ENCODE results near the gene RTEL1. TPM values are rescaled to one million over a fixed set of nuclear protein-coding genes. Genes with fewer than 3 reads are reported as not detected.
"Not testable (repeated sequence)": the region's sequence is repeated elsewhere in the genome, so short reads cannot be mapped to it uniquely, and the experiment has no call there.

RTEL1 gene
- 12.2 TPM for total RNA-seq

GRCh38 chr20:63657937-63658748 is at the start of gene RTEL1:
RTEL1 (plus strand) TSS chr20:63658312; CDS start chr20:63659403, 1,091 bp downstream.
- peak; percentile 84 for ATAC-seq

DNA sequence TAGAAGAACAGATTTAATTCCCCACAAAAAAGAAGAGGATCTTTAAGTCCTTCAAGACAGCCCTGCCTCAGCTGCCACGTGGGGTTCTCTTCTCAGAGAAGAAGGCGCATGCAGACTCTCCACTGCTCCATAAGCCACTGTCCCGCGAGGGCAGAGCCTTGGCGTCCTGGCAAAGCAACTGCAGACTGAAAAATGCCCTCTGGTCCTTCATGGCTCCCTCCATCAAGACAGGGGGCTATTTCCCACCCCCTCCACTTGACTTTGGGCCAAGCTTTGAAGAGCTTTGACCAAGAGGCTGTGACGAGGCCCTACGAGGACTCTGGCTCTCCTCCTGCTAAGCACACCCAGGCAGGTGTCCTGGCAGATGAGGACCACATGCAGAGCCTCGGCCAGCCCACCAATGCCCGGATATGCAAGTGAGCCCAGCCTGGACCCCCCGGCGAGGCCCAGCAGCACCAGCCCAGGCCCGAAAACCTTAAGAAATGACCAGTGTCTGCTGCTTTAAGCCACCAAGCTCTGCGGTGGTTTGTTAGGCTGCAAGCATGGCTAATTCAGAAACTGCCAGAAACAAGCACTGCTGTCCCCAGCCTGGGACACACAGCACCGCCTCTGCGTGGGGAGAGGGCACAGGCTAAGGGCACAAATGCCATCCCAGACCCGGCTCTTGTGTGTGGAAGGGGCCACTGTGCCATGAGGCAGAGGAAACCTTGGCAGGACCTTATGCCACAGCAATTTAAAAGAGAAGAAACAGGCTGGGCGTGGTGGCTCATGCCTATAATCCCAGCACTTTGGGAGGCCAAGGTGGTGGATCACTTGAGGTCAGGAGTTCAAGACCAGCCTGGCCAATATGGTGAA is 47.3 kb upstream of the RTEL1 start:
- ATAC-seq, result no peak

DNA sequence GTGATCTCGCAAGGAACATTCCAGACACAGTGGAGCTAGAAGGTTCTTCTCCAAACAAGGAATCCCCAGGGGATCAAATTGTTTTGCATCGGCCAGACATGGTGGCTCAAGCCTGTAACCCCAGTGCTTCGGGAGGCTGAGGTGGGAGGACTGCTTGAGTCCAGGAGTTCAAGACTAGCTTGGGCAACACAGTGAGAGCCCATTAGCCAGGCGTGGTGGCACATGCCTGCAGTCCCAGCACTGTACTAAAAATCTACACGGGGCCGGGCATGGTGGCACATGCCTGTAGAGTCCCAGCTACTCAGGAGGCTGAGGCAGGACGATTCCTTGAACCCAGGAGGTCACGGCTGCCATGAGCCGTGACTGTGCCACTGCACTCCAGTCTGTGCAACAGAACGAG is 46.5 kb upstream of the RTEL1 start:
- ATAC-seq, result no peak

DNA sequence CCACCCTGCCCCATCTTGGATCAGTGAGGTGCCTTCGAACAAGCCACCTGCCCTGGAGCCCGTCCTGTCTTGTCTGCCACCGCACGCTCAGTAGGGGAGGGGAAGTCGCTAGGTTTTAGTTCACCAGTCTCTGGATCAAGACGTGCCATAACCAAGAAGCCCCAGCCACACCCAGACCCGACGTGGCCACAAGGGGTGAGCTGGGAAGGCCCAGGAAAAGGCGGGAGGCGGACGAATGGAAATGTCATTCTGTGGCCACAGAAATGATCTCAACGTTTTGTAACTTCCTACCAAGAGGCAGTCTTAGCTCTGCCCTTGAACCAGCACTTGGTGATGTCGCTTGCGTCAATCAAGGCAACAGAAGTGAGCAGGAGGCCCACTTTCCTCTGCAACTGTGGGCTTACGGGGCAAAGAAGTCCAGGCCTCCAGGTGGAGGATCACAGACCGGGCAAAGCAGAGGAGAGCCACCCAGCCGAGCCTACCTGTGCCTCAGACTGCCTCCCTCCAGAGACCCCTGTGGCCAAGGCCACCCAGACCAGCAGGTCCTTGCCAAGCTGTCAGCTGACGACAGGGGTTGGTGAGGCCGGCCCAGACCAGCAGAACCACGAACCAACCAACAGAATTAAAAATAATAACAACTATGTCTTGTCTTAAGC is 45.7 kb upstream of the RTEL1 start:
- ATAC-seq, result peak; percentile 25

GRCh38 chr20:63613863-63614594 is 44.1 kb upstream of the RTEL1 start:
- not testable (repeated sequence) for ATAC-seq

DNA sequence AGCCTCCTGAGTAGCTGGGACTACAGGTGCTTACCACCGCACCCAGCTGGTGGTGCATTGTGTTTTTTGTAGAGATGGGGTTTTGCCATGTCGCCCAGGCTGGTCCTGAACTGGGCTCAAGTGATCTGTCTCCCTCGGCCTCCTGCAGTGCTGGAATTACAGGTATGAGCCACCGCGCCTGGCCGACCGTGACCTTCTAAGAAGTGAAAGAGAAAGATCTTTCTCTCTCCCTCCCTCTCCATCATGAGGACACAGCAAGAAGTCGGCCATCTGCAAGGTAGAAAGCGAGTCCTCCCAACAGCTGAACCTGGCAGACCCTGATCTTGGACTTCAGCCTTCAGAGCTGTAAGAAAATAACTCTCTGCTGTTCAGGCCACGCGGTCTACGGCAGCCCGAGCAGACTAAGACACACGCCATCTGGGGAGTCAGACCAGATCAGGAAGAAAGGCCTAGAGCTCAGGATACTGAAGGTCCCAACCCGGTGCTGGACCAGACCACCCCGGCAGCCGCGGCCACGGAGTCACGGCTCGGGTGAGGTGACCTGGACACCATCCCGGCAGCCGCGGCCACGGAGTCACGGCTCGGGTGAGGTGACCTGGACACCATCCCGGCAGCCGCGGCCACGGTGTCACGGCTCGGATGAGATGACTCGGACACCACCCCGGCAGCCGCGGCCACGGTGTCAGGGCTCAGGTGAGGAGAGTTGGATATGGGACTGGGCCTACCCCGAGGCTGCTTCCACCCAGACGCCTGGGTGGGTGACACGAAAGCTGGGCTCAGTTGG is 40.8 kb upstream of the RTEL1 start:
- ATAC-seq, result peak; percentile 22

DNA sequence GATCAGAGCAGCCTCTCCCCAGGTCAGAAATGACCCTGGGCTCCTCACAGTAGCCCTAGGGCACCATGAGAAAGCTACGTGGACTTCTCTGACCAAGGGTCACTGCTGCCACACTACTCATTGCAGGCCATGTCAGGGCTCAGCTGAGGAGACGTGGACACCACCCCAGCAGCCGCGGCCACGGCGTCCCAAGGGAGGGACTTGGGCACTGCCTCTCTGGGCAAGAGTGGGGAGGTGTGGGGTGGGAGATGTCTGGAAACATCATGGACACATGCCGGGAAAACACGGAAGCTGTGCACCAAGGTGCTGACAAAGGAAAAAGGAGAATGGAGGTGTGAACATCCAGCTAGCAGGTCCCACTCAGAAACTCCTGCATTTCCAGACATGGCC is 40.2 kb upstream of the RTEL1 start:
- peak; percentile 8 for ATAC-seq

DNA sequence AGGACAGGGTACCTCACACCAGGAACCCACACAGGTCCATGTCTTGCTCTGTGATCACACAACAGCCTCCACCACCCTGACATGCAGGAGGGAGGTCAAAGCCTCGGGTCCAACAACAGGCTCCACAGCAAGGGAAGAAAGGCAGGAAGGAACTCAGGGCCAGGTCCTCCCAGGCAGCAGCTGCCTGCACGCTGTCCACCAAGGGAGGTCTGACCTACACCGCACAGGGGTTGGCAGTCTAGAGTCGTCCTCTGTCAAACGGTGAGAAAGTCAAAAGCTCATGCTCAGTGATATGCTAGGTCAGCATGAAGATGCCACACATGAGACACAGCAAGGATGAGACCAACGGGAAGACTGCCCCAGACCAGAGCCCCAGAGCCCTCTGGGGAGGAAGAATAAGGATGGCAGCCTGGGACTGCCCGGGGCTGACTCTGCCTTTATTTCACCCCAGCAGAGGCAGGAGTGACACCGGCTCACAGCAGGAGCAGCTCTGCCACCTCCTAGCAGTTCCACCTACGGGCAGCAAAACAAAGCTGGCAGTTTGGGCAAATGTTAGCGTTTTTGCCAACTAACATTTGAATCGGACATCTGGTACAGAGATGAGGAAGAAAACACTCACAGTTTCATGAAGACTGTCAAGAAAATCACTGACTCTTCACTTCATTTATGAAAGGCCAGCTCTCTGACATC is 39.7 kb upstream of the RTEL1 start:
- ATAC-seq, result no peak

GRCh38 chr20:63619086-63619485 is 39.0 kb upstream of the RTEL1 start:
- ATAC-seq, result no peak

DNA sequence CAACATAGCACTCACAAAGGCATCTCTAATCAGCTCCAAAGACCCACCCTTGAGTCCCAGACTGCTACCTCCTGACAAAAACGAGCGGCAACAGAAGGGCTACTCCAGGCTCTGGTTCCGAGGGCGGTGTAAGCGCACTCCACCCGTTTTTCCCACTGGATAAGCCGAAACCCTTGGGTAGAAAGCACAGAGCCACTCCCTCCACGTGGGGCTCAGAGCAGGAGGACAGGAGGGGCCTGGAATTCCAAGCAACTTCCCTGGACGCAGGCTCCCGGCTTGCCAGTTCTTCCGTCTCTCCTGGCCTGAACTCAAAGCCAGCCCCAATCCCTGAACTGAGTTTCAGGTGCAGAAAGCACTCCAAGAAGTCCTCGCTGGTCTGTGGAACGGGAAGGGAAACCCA is 38.6 kb upstream of the RTEL1 start:
- no peak for ATAC-seq

GRCh38 chr20:63620991-63621390 is 37.1 kb upstream of the RTEL1 start:
- no peak for ATAC-seq

- ATAC-seq, result no peak
Measured at GRCh38 chr20:63622096-63622495, 36.0 kb upstream of the RTEL1 start.

GRCh38 chr20:63622732-63623131 is 35.4 kb upstream of the RTEL1 start:
- ATAC-seq, result no peak

GRCh38 chr20:63624486-63624885 is 33.6 kb upstream of the RTEL1 start:
- no peak for ATAC-seq

GRCh38 chr20:63625771-63626423 is 32.2 kb upstream of the RTEL1 start:
- peak; percentile 4 for ATAC-seq

DNA sequence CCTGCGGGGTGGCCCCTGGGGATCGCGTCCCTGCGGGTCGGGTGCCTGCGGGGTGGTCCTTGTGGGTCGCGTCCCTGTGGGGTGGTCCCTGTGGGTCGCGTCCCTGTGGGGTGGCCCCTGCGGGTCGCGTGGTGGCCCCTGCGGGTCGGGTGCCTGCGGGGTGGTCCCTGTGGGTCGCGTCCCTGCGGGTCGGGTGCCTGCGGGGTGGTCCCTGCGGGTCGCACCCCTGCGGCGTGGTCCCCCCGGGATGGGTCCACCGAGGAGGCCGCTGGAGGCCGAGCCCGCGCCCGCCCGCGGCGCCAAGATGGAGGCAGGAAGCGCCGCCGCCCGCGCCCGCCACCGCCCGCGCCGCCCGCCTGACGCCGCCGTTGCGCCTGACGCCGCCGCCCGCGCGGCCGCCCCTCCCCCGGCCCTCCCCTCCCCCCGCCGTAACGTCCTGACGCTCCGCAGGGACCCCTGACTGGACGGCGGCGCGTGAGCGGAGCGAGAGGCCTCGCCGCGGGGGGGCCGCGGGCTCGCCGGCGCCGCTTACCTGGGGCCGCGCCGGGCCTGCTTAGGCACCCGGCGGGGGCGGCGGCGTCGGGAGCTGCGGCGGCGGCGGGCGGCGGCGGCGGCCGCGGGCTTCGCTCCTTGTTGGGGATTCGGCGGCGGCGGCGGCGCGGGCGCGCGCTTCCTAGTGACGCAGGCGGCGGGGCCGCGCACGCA is 31.5 kb upstream of the RTEL1 start, which contains the start of gene GMEB2:
Gene GMEB2, minus strand, starts transcription at position 678 of the 705 bp plus-strand sequence. CDS start 7,704 bp downstream, outside the sequence.
- peak; percentile 35 for ATAC-seq

- peak; percentile 92 for ATAC-seq
Measured at GRCh38 chr20:63627129-63627750, 30.9 kb upstream of the RTEL1 start.

- ATAC-seq, result peak; percentile 21
Measured at GRCh38 chr20:63627751-63628245, 30.3 kb upstream of the RTEL1 start.

All from esophagus mucosa (tissue), 1 donor.